ENCODE measurements around the gene RPS16.

Gene RPS16

DNA sequence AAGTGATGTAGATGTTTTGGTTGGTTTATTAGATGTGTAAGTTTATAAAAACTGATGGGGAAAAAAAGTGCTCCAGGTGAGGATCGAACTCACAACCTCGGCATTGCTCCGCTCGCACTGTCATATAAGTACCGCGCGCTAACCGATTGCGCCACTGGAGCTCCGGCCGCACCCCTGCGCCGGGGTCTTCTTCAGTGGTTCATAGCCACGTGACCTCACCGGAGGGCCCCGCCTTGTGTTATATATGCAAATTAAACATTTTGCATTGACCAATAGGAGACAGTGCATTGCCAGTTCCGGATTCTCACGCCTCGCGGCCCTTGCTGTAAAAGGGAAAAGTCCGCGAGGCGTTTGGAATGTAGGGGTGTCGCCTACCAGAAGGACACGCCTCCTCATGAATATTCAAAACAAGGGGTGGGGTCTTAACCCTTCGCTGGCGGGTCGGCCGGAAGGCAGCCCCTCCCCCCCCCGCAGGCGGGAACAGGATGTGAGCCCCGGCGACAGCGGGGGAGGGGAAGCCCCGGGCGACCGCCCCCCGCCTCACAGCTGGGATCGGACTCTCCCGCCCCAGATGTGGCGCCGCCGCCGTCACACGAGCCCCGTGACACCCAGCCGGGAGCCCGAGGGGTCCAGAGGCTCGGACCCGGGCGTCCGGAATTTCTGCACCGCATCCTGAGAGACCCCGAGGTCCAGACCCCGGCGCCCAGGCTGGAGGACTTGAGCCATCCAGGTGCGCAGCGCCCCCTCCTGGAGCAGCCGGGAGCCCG is 23.5 kb downstream of the RPS16 start, which contains the start of gene PLEKHG2 (continued):
- TF ChIP-seq, protein P1, sequence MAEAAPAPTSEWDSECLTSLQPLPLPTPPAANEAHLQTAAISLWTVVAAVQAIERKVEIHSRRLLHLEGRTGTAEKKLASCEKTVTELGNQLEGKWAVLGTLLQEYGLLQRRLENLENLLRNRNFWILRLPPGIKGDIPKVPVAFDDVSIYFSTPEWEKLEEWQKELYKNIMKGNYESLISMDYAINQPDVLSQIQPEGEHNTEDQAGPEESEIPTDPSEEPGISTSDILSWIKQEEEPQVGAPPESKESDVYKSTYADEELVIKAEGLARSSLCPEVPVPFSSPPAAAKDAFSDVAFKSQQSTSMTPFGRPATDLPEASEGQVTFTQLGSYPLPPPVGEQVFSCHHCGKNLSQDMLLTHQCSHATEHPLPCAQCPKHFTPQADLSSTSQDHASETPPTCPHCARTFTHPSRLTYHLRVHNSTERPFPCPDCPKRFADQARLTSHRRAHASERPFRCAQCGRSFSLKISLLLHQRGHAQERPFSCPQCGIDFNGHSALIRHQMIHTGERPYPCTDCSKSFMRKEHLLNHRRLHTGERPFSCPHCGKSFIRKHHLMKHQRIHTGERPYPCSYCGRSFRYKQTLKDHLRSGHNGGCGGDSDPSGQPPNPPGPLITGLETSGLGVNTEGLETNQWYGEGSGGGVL (tag by site-specific recombination; IDR thresholded peaks at IDR 0.05) = peak; percentile 99
- TF ChIP-seq ZNF510 (tag by site-specific recombination; IDR thresholded peaks at IDR 0.05; ENCODE audit: insufficient replicate concordance) (no peak), ZBTB21 (tag by site-specific recombination; IDR thresholded peaks at IDR 0.05) (peak; percentile 83), GLI2 (tag by site-specific recombination; IDR thresholded peaks at IDR 0.05; ENCODE audit: borderline replicate concordance, low read depth) (no peak; the same call in 1 of the 2 replicates), ZFP3 (tag by site-specific recombination; IDR thresholded peaks at IDR 0.05; ENCODE audit: low read depth) (no peak), ZFP69B (tag by site-specific recombination; IDR thresholded peaks at IDR 0.05) (peak; percentile 73), MZF1 (tag by site-specific recombination; IDR thresholded peaks at IDR 0.05; ENCODE audit: borderline replicate concordance) (peak; percentile 73), ZNF266 (tag by site-specific recombination; IDR thresholded peaks at IDR 0.05; ENCODE audit: low read depth) (no peak), ZBTB17 (tag by site-specific recombination; IDR thresholded peaks at IDR 0.05) (peak; percentile 91), ZNF521 (tag by site-specific recombination; IDR thresholded peaks at IDR 0.05) (no peak), ZNF2 (tag by site-specific recombination; IDR thresholded peaks at IDR 0.05) (peak; percentile 99), IKZF3 (tag by site-specific recombination; IDR thresholded peaks at IDR 0.05) (peak; percentile 91), ZNF24 (tag by site-specific recombination; IDR thresholded peaks at IDR 0.05) (peak; percentile 97), ZNF48 (tag by site-specific recombination; IDR thresholded peaks at IDR 0.05) (no peak), ZNF140 (tag by site-specific recombination; IDR thresholded peaks at IDR 0.05) (no peak), HOXA7 (CRISPR knock-in tag; IDR thresholded peaks at IDR 0.05; ENCODE audit: borderline replicate concordance) (no peak), ZNF146 (tag by site-specific recombination; IDR thresholded peaks at IDR 0.05) (0 out of 2 replicates have a peak, but pooled peaks have one; percentile 63), SALL2 (tag by site-specific recombination; IDR thresholded peaks at IDR 0.05; ENCODE audit: borderline replicate concordance) (peak; percentile 42; the same call in 1 of the 2 replicates), KLF1 (tag by site-specific recombination; IDR thresholded peaks at IDR 0.05) (peak; percentile 78), ZNF423 (tag by site-specific recombination; IDR thresholded peaks at IDR 0.05) (peak; percentile 93)
- TF ChIP-seq, protein P2, sequence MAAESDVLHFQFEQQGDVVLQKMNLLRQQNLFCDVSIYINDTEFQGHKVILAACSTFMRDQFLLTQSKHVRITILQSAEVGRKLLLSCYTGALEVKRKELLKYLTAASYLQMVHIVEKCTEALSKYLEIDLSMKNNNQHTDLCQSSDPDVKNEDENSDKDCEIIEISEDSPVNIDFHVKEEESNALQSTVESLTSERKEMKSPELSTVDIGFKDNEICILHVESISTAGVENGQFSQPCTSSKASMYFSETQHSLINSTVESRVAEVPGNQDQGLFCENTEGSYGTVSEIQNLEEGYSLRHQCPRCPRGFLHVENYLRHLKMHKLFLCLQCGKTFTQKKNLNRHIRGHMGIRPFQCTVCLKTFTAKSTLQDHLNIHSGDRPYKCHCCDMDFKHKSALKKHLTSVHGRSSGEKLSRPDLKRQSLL (tag by site-specific recombination; IDR thresholded peaks at IDR 0.05) = peak; percentile 88
- TF ChIP-seq, protein P3, sequence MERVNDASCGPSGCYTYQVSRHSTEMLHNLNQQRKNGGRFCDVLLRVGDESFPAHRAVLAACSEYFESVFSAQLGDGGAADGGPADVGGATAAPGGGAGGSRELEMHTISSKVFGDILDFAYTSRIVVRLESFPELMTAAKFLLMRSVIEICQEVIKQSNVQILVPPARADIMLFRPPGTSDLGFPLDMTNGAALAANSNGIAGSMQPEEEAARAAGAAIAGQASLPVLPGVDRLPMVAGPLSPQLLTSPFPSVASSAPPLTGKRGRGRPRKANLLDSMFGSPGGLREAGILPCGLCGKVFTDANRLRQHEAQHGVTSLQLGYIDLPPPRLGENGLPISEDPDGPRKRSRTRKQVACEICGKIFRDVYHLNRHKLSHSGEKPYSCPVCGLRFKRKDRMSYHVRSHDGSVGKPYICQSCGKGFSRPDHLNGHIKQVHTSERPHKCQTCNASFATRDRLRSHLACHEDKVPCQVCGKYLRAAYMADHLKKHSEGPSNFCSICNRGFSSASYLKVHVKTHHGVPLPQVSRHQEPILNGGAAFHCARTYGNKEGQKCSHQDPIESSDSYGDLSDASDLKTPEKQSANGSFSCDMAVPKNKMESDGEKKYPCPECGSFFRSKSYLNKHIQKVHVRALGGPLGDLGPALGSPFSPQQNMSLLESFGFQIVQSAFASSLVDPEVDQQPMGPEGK (tag by site-specific recombination; IDR thresholded peaks at IDR 0.05) = peak; percentile 100
- TF ChIP-seq, protein P4, sequence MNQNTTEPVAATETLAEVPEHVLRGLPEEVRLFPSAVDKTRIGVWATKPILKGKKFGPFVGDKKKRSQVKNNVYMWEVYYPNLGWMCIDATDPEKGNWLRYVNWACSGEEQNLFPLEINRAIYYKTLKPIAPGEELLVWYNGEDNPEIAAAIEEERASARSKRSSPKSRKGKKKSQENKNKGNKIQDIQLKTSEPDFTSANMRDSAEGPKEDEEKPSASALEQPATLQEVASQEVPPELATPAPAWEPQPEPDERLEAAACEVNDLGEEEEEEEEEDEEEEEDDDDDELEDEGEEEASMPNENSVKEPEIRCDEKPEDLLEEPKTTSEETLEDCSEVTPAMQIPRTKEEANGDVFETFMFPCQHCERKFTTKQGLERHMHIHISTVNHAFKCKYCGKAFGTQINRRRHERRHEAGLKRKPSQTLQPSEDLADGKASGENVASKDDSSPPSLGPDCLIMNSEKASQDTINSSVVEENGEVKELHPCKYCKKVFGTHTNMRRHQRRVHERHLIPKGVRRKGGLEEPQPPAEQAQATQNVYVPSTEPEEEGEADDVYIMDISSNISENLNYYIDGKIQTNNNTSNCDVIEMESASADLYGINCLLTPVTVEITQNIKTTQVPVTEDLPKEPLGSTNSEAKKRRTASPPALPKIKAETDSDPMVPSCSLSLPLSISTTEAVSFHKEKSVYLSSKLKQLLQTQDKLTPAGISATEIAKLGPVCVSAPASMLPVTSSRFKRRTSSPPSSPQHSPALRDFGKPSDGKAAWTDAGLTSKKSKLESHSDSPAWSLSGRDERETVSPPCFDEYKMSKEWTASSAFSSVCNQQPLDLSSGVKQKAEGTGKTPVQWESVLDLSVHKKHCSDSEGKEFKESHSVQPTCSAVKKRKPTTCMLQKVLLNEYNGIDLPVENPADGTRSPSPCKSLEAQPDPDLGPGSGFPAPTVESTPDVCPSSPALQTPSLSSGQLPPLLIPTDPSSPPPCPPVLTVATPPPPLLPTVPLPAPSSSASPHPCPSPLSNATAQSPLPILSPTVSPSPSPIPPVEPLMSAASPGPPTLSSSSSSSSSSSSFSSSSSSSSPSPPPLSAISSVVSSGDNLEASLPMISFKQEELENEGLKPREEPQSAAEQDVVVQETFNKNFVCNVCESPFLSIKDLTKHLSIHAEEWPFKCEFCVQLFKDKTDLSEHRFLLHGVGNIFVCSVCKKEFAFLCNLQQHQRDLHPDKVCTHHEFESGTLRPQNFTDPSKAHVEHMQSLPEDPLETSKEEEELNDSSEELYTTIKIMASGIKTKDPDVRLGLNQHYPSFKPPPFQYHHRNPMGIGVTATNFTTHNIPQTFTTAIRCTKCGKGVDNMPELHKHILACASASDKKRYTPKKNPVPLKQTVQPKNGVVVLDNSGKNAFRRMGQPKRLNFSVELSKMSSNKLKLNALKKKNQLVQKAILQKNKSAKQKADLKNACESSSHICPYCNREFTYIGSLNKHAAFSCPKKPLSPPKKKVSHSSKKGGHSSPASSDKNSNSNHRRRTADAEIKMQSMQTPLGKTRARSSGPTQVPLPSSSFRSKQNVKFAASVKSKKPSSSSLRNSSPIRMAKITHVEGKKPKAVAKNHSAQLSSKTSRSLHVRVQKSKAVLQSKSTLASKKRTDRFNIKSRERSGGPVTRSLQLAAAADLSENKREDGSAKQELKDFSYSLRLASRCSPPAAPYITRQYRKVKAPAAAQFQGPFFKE (tag by site-specific recombination; IDR thresholded peaks at IDR 0.05; ENCODE audit: borderline replicate concordance) = no peak
- TF ChIP-seq, protein P5, sequence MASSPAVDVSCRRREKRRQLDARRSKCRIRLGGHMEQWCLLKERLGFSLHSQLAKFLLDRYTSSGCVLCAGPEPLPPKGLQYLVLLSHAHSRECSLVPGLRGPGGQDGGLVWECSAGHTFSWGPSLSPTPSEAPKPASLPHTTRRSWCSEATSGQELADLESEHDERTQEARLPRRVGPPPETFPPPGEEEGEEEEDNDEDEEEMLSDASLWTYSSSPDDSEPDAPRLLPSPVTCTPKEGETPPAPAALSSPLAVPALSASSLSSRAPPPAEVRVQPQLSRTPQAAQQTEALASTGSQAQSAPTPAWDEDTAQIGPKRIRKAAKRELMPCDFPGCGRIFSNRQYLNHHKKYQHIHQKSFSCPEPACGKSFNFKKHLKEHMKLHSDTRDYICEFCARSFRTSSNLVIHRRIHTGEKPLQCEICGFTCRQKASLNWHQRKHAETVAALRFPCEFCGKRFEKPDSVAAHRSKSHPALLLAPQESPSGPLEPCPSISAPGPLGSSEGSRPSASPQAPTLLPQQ (tag by site-specific recombination; IDR thresholded peaks at IDR 0.05) = peak; percentile 93
